ENCODE data around the gene ACAD8. TPM values are rescaled to one million over a fixed set of nuclear protein-coding genes. Genes with fewer than 3 reads are reported as not detected.

The ACAD8 gene
- total RNA-seq, 1 experiment from 2014 or later: 18.9 TPM

DNA sequence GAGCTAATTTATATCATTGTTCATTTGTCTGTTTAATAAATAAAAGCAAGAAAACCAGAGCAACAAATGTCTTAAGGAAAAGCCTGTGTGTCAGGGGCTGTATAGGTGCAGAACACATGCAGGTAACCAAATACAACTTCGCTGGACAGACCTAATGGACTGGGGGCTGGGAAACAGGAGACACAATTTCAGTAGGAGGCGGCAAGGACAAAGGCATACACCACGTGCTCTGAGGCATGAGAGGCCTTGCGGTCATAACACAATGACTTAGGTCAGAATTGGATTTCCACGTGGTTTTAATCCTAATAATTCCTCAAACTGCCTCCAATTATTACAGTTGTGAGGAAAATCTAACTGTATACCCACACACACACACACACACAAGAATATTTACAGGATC, 14.1 kb downstream of the ACAD8 start:
- no peaks in the 10 kb centered on the region for H3K9me3 Mint-ChIP-seq (ENCODE audit: unreplicated experiment)
- peaks cover 13% of the 10 kb centered on the region for H3K36me3 Mint-ChIP-seq (ENCODE audit: insufficient read depth, unreplicated experiment)
- no peak for DNase-seq (ENCODE audit: unreplicated experiment)
- TF ChIP-seq, protein P1, sequence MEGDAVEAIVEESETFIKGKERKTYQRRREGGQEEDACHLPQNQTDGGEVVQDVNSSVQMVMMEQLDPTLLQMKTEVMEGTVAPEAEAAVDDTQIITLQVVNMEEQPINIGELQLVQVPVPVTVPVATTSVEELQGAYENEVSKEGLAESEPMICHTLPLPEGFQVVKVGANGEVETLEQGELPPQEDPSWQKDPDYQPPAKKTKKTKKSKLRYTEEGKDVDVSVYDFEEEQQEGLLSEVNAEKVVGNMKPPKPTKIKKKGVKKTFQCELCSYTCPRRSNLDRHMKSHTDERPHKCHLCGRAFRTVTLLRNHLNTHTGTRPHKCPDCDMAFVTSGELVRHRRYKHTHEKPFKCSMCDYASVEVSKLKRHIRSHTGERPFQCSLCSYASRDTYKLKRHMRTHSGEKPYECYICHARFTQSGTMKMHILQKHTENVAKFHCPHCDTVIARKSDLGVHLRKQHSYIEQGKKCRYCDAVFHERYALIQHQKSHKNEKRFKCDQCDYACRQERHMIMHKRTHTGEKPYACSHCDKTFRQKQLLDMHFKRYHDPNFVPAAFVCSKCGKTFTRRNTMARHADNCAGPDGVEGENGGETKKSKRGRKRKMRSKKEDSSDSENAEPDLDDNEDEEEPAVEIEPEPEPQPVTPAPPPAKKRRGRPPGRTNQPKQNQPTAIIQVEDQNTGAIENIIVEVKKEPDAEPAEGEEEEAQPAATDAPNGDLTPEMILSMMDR (IDR thresholded peaks at IDR 0.05; ENCODE audit: unreplicated experiment): no peak
- intact Hi-C loops (cut with micrococcal nuclease): no loop called here
- H3K27ac Mint-ChIP-seq (ENCODE audit: low read depth, unreplicated experiment): peak overlapping the region; percentile 76
- BruUV-seq (replicated peaks): no TSS peak
- H3K4me3 Mint-ChIP-seq (ENCODE audit: unreplicated experiment): no peak overlapping the region
- CTCF ChIA-PET: interaction anchor here (1.2 to 1.9 kb wide), 3 partner anchors 8 to 64 kb away, joined by 3 to 6 read pairs (median 4); partner anchors contain the start of gene ACAD8
- peaks cover 22% of the 10 kb centered on the region for H3K4me1 Mint-ChIP-seq (ENCODE audit: insufficient read depth, unreplicated experiment)
- H3K27me3 Mint-ChIP-seq (ENCODE audit: insufficient read depth, unreplicated experiment): no peaks in the 10 kb centered on the region
- POLR2A ChIA-PET: interaction anchor here (1.4 kb wide), 1 partner anchor 41 kb away, joined by 3 read pairs; no protein-coding TSS in a partner anchor

DNA sequence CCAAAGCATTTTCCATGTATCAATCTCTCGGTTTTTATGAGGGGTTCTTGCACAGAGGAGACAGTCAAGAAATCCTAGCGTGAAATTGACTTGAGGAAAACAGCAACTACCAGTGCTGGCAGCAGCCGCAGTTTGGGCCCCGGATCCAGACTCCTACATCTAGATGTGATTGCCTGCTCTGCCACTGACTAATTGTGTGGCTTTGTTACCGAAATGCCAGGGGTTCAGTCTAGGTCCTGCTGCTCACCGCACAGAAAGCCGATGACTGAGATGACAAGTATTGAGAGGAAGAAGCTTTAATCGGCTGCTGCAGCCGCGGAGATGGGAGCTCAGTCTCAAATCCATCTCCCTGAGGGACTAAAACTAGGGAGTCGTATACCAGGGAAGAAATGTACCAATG, 14.6 kb downstream of the ACAD8 start:
- no peaks in the 10 kb centered on the region for H3K9me3 Mint-ChIP-seq (ENCODE audit: unreplicated experiment)
- DNase-seq (ENCODE audit: unreplicated experiment): no peak
- H3K27ac Mint-ChIP-seq (ENCODE audit: low read depth, unreplicated experiment): peak overlapping the region; percentile 76
- no peaks in the 10 kb centered on the region for H3K27me3 Mint-ChIP-seq (ENCODE audit: insufficient read depth, unreplicated experiment)
- no peak overlapping the region for H3K4me3 Mint-ChIP-seq (ENCODE audit: unreplicated experiment)
- H3K4me1 Mint-ChIP-seq (ENCODE audit: insufficient read depth, unreplicated experiment): peaks cover 22% of the 10 kb centered on the region
- TF ChIP-seq, protein P1 (IDR thresholded peaks at IDR 0.05; ENCODE audit: unreplicated experiment): no peak
- H3K36me3 Mint-ChIP-seq (ENCODE audit: insufficient read depth, unreplicated experiment): peaks cover 9% of the 10 kb centered on the region
- no TSS peak for BruUV-seq (replicated peaks)
- intact Hi-C loops (cut with micrococcal nuclease): no loop called here
- ChIA-PET POLR2A (no interaction called here), CTCF (interaction anchor here (0.7 to 1.5 kb wide), 2 partner anchors 9 to 11 kb away, joined by 4 read pairs; no protein-coding TSS in a partner anchor)

DNA sequence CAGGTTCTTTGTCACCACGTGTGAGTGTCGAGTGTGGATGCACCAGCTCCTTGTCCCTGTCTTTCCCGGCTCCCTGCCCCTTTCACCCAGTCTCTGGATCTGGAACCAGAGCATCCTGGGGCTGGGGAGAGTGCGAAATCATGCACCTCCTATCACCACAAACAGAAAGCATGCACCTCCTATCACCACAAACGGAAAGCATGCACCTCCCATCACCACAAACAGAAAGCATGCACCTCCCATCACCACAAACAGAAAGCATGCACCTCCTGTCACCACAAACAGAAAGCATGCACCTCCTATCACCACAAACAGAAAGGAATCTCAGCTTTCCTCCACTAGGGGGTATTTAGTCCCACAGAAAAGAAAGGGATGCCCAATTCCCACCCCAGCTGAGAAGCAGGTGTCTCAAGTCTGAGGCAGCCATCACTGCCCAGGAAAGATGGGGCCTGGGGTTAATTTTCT, 16.9 kb downstream of the ACAD8 start:
- ChIA-PET CTCF (no interaction called here), POLR2A (no interaction called here)
- Mint-ChIP-seq H3K27ac (ENCODE audit: low read depth, unreplicated experiment) (no peak overlapping the region), H3K27me3 (ENCODE audit: insufficient read depth, unreplicated experiment) (peaks cover 6% of the 10 kb centered on the region), H3K4me3 (ENCODE audit: unreplicated experiment) (no peak overlapping the region), H3K9me3 (ENCODE audit: unreplicated experiment) (no peaks in the 10 kb centered on the region), H3K36me3 (ENCODE audit: insufficient read depth, unreplicated experiment) (no peaks in the 10 kb centered on the region), H3K4me1 (ENCODE audit: insufficient read depth, unreplicated experiment) (peaks cover 22% of the 10 kb centered on the region)
- BruUV-seq (replicated peaks): no TSS peak
- intact Hi-C loops (cut with micrococcal nuclease): no loop called here
- peak; percentile 21 for DNase-seq (ENCODE audit: unreplicated experiment)
- TF ChIP-seq, protein P1 (IDR thresholded peaks at IDR 0.05; ENCODE audit: unreplicated experiment): peak; percentile 24

DNA sequence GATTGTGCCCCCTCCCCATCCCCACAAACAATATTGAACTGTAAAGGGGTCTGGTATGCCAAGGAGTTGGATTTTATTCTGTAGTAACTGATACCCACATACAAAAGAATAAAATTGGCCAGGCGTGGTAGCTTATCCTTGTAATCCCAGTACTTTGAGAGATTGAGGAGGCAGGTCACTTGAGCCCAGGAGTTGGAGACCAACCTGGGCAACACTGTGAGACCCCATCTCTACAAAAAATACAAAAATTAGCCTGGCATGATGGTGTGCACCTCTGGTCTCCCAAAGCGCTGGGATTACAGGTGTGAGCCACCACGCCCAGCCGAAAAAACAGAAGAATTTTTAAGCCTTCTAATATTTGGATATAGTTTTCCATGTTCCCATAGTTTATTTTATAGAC, 18.6 kb downstream of the ACAD8 start:
- Mint-ChIP-seq H3K4me3 (ENCODE audit: unreplicated experiment) (no peak overlapping the region), H3K9me3 (ENCODE audit: unreplicated experiment) (no peaks in the 10 kb centered on the region), H3K27me3 (ENCODE audit: insufficient read depth, unreplicated experiment) (peaks cover 15% of the 10 kb centered on the region), H3K27ac (ENCODE audit: low read depth, unreplicated experiment) (no peak overlapping the region), H3K4me1 (ENCODE audit: insufficient read depth, unreplicated experiment) (peaks cover 12% of the 10 kb centered on the region), H3K36me3 (ENCODE audit: insufficient read depth, unreplicated experiment) (no peaks in the 10 kb centered on the region)
- ChIA-PET POLR2A (interaction anchor here (1.6 kb wide), 1 partner anchor 18 kb away, joined by 4 read pairs; the partner anchor contains the start of gene ACAD8), CTCF (interaction anchor here (0.5 to 0.9 kb wide), 4 partner anchors 10 to 174 kb away, joined by 3 read pairs; no protein-coding TSS in a partner anchor)
- intact Hi-C loops (cut with micrococcal nuclease): no loop called here
- DNase-seq (ENCODE audit: unreplicated experiment): no peak
- TF ChIP-seq, protein P1 (IDR thresholded peaks at IDR 0.05; ENCODE audit: unreplicated experiment): no peak
- no TSS peak for BruUV-seq (replicated peaks)
